K562 (cell line): ENCODE results near the gene ZNF667. TPM values are rescaled to one million over a fixed set of nuclear protein-coding genes. Genes with fewer than 3 reads are reported as not detected.

Experiments used
- ATF2 ChIP-seq: sonication (generic); formaldehyde crosslinking; IDR thresholded peaks from 2 replicates; pipeline ENCODE4 v1.8.1; 2022; ENCODE audit warnings: missing genetic modification reagents
- CREB3L1 ChIP-seq: fragments of 450-650 bp; IDR thresholded peaks from 2 replicates; pipeline ENCODE4 v1.6.1; 2014; ENCODE audit warnings: low read depth, mild to moderate bottlenecking, moderate library complexity, borderline replicate concordance
- HDAC8 ChIP-seq: fragments of 450-650 bp; IDR thresholded peaks from 2 replicates; pipeline ENCODE4 v1.6.1; 2016; ENCODE audit warnings: mild to moderate bottlenecking, missing genetic modification characterization, moderate library complexity, missing compliant biosample characterization
- HLTF ChIP-seq: fragments of 450-650 bp; IDR thresholded peaks from 2 replicates; pipeline ENCODE4 v1.6.1; 2016
- L3MBTL2 ChIP-seq: fragments of 450-650 bp; IDR thresholded peaks from 2 replicates; pipeline ENCODE4 v1.6.1; 2016; ENCODE audit warnings: mild to moderate bottlenecking, moderate library complexity
- MEF2A ChIP-seq: IDR thresholded peaks from 2 replicates; pipeline ENCODE4 v1.6.1; 2011; ENCODE audit warnings: low read depth, mild to moderate bottlenecking, low read length, moderate library complexity; ENCODE audit not compliant: control insufficient read depth
- MEF2D ChIP-seq: conservative IDR thresholded peaks from 2 replicates; pipeline ENCODE4 v1.6.1; 2016; ENCODE audit warnings: low read depth, missing genetic modification characterization, missing compliant biosample characterization
- POLR2H ChIP-seq: IDR thresholded peaks from 2 replicates; pipeline ENCODE4 v1.6.1; 2016; ENCODE audit warnings: missing genetic modification characterization, low read depth, mild to moderate bottlenecking, control low read depth, missing compliant biosample characterization, moderate library complexity
- PTRF ChIP-seq: fragments of 450-650 bp; IDR thresholded peaks from 2 replicates; pipeline ENCODE4 v1.6.1; 2016; ENCODE audit warnings: mild to moderate bottlenecking, missing genetic modification characterization, missing compliant biosample characterization
- RBM17 ChIP-seq: fragments of 200-400 bp; formaldehyde crosslinking; IDR thresholded peaks from 2 replicates; pipeline ENCODE4 v1.6.1; 2017; ENCODE audit warnings: low read depth, mild to moderate bottlenecking, low read length, borderline replicate concordance
- RCOR1 ChIP-seq, 2 experiments: IDR thresholded peaks; 2 replicates each; pipeline ENCODE4 v1.6.1; 2012; ENCODE audit warnings: low read depth in 2 of 2, low read length in 2 of 2, borderline replicate concordance in 1 of 2, improper control_type of control experiment in 1 of 2
- RHOXF2B ChIP-seq: fragments of 250-450 bp; sonication (Bioruptor Pico); conservative IDR thresholded peaks from 2 replicates; pipeline ENCODE4 v1.5.1; 2021
- SRF ChIP-seq, 2 experiments: fragments of 250-450, 450-650 bp in 1 of 2; sonication (Bioruptor Pico) in 1 of 2; sonication (generic) in 1 of 2; formaldehyde crosslinking; IDR thresholded peaks; 2 replicates each; pipeline versions ENCODE4 v1.5.0 to v1.5.1; 2020 to 2022; ENCODE audit warnings: mild to moderate bottlenecking in 1 of 2, missing genetic modification reagents in 1 of 2
- STAG1 ChIP-seq: sonication (generic); formaldehyde crosslinking; IDR thresholded peaks from 2 replicates; pipeline ENCODE4 v1.5.0; 2020; ENCODE audit warnings: missing genetic modification reagents, borderline replicate concordance
- SUPT5H ChIP-seq: fragments of 450-650 bp; IDR thresholded peaks from 2 replicates; pipeline ENCODE4 v1.6.1; 2016
- ZBTB1 ChIP-seq: sonication (generic); formaldehyde crosslinking; IDR thresholded peaks from 2 replicates; pipeline ENCODE4 v1.8.1; 2023; ENCODE audit warnings: missing genetic modification reagents, low read depth, mild to moderate bottlenecking, borderline replicate concordance
- ZBTB17 ChIP-seq: fragments of 450-650 bp; formaldehyde crosslinking; IDR thresholded peaks from 2 replicates; pipeline ENCODE4 v1.4.0; 2020; ENCODE audit warnings: mild to moderate bottlenecking
- ZBTB8A ChIP-seq: fragments of 450-650 bp; IDR thresholded peaks from 2 replicates; pipeline ENCODE4 v1.6.1; 2018; ENCODE audit warnings: mild to moderate bottlenecking, moderate library complexity; ENCODE audit not compliant: partially characterized antibody
- ZNF239 ChIP-seq: fragments of 250-450 bp; sonication (Bioruptor Pico); IDR thresholded peaks from 2 replicates; pipeline ENCODE4 v1.4.0; 2020; ENCODE audit warnings: mild to moderate bottlenecking
- ZNF592 ChIP-seq: fragments of 450-650 bp; IDR thresholded peaks from 2 replicates; pipeline ENCODE4 v1.6.1; 2017; ENCODE audit warnings: antibody characterized with exemption, mild to moderate bottlenecking
- ZNF695 ChIP-seq: fragments of 450-650 bp; formaldehyde crosslinking; IDR thresholded peaks from 2 replicates; pipeline ENCODE4 v1.4.0; 2020; ENCODE audit warnings: mild to moderate bottlenecking, moderate library complexity
- polyA plus RNA-seq, 8 experiments: library from polyadenylated mRNA; depleted of rRNA in 4 of 8; stranded (reverse) in 5 of 8; unstranded in 3 of 8; fragments of >200 nt; fragmentation: Nextera tagmentation in 2 of 8; fragmentation: Illumina TruSeq in 1 of 8; extraction: Ambion mirVana in 2 of 8; extraction: Trizol in 1 of 8; gene quantifications; 2 replicates each; pipeline versions ENCODE4 v1.2.1 to v1.2.3, GENCODE V29; 2011 to 2014; ENCODE audit warnings: inconsistent platforms in 1 of 8, missing spikeins in 1 of 8
- total RNA-seq, 7 experiments: library from RNA; depleted of rRNA in 6 of 7; stranded (reverse); fragments of >200 nt in 6 of 7; fragmentation: Illumina TruSeq in 2 of 7; extraction: Trizol in 2 of 7; gene quantifications; 2 replicates each; pipeline versions ENCODE4 v1.2.1 to v1.2.3, GENCODE V29; 2011 to 2021; ENCODE audit warnings: low replicate concordance in 1 of 7

Gene ZNF667
- total and polyA plus RNA-seq, 9 of the 15 experiments (the other 6 are each of a cell fraction or from before 2014, with no cell fraction given): not detected

GRCh38 chr19:56403764-56404704, 73.1 kb downstream of the ZNF667 start, which contains the start of gene ZNF583 (continued):
- no peak for TF ChIP-seq ZBTB1 (CRISPR knock-in tag)
- TF ChIP-seq MEF2A: no peak
- TF ChIP-seq HDAC8: peak; percentile 40; the same call in 1 of the 2 replicates
- peak; percentile 64; the same call in 1 of the 2 replicates for TF ChIP-seq ATF2 (CRISPR knock-in tag)
- TF ChIP-seq L3MBTL2: peak; percentile 66
- TF ChIP-seq MEF2D (tag): no peak
- TF ChIP-seq ZBTB8A: no peak
- TF ChIP-seq POLR2H: no peak
- no peak for TF ChIP-seq SRF (CRISPR knock-in tag; IDR thresholded peaks at IDR 0.05)
- no peak; the same call in 1 of the 2 replicates for TF ChIP-seq ZBTB17 (CRISPR knock-in tag)
- no peak for TF ChIP-seq RCOR1 (IDR thresholded peaks at IDR 0.05; ENCODE audit: borderline replicate concordance in 1 of 2, low read depth in 2 of 2, low read length in 2 of 2)
- no peak for TF ChIP-seq ZNF239 (CRISPR knock-in tag)
- TF ChIP-seq SUPT5H: 0 out of 2 replicates have a peak, but pooled peaks have one; percentile 59
- no peak for TF ChIP-seq RHOXF2B (CRISPR knock-in tag)
- no peak for TF ChIP-seq HLTF
- TF ChIP-seq STAG1 (CRISPR knock-in tag): no peak
- TF ChIP-seq ZNF695 (CRISPR knock-in tag): no peak
- TF ChIP-seq PTRF (tag): no peak
- TF ChIP-seq RBM17: no peak
- TF ChIP-seq ZNF592: 0 out of 2 replicates have a peak, but pooled peaks have one; percentile 50
- TF ChIP-seq CREB3L1: peak; percentile 81
